ENCODE data around the gene HOXA11. TPM values are rescaled to one million over a fixed set of nuclear protein-coding genes. Genes with fewer than 3 reads are reported as not detected.

Gene HOXA11
- total RNA-seq, 1 experiment from 2014 or later = not detected

DNA sequence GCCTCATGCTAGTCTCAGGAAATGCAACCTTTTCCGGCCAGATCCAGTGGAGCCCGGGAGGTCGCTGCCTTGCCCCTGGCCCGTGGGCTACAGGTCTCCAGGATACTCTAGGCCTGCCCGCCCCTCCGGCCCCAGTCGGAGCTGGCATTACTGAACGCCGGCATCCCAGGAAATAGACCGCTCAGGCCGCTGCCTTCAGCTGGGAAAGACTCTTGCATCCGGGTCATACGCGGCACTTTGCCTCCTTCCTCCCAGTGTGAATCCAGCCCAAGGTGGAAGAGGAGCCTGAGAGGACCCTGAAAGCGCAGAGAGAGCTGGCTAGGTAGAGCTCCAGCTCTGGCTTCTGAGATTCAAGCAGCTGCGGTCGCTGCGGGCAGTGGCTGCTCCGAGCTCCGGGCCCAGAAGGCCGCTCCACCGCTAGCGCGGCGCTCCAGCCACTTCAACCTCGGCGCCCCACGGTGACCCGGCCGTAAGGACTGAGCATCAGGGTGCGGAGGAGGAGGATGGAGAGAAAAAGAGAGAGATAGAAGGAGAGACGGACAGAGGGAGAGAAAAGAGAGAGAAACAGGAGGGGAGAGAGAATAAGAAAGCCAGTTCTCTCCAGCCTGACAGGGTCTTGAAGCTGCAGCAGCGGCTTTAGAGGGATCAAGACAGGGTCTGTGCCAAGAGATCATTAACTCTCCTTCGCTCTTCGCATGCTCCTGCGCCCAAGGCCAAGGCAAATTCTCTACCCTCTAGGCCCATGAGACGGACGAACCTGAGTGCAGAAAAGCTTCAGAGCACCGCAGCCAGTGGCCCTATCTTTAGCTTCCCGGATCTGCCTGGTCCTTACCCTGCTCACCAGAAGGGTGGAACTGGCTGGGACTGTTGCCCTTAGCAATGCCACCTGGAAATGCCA is 9.2 kb downstream of the HOXA11 start:
- Histone ChIP-seq H4K20me1 (ENCODE audit: insufficient read depth, low read depth, low read length) (no peaks in the 10 kb centered on the region), H3K36me3 (ENCODE audit: insufficient read depth, low read length) (no peaks in the 10 kb centered on the region), H3K79me2 (ENCODE audit: low read length) (no peaks in the 10 kb centered on the region), H3K27ac (ENCODE audit: low read length) (no peak overlapping the region), H3K9me2 (replicated peaks; ENCODE audit: insufficient read depth, low read length) (no peaks in the 10 kb centered on the region), H3K4me3 (ENCODE audit: low read length) (no peak overlapping the region), H3K4me1 (ENCODE audit: low read length) (no peaks in the 10 kb centered on the region; the same call in 1 of the 2 replicates), H3K4me2 (ENCODE audit: low read depth, low read length, poor library complexity, severe bottlenecking) (no peak overlapping the region), H2AFZ (ENCODE audit: low read length) (no peak overlapping the region), H3K27me3 (ENCODE audit: low read length) (no peaks in the 10 kb centered on the region), H3K9me3 (ENCODE audit: low read length) (no peaks in the 10 kb centered on the region), H3K9ac (ENCODE audit: low read length) (no peak overlapping the region)
- no peak for DNase-seq

DNA sequence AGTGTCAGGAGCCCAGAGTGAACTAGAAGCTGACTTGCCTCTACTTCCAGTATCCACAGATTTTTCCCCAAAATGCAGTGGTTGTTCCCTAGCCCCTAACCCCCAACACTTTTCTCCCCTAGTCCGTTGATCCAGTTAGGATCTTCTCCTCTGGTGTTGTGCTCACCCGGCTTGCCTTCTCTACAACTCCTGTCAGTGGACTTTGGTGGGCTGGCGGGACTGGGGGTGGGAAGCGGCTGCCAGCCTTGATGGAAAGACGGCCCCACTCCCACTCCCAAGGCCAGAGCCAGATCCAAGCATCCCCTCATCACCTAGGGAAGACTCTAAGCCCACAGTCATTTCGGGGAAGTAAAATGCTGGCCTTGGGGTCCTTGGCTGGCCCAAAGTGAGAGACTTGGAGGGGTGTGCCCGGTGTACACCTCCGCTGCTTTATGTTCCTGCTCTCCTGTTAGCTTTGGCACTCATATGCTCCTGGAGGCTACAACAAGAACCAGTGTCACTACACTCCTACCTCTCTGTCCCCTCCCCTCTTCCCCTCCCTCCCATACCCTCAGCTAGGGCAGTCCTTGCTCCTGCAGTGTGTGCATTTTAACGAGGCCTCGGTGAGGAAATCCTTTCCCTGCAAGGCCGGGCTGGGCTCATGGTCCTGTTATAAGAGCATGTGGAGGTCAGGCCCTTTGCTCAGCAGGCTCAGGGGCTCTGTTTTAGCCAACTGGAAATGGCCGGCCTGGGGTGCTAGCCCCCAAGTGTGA is 10.0 kb downstream of the HOXA11 start:
- Histone ChIP-seq H2AFZ (ENCODE audit: low read length) (no peak overlapping the region), H3K36me3 (ENCODE audit: insufficient read depth, low read length) (no peaks in the 10 kb centered on the region), H3K9me2 (replicated peaks; ENCODE audit: insufficient read depth, low read length) (no peaks in the 10 kb centered on the region), H3K27me3 (ENCODE audit: low read length) (no peaks in the 10 kb centered on the region), H3K9me3 (ENCODE audit: low read length) (no peaks in the 10 kb centered on the region), H3K4me3 (ENCODE audit: low read length) (no peak overlapping the region), H3K4me2 (ENCODE audit: low read depth, low read length, poor library complexity, severe bottlenecking) (no peak overlapping the region), H3K27ac (ENCODE audit: low read length) (no peak overlapping the region), H4K20me1 (ENCODE audit: insufficient read depth, low read depth, low read length) (no peaks in the 10 kb centered on the region), H3K4me1 (ENCODE audit: low read length) (no peaks in the 10 kb centered on the region; the same call in 1 of the 2 replicates), H3K79me2 (ENCODE audit: low read length) (no peaks in the 10 kb centered on the region), H3K9ac (ENCODE audit: low read length) (no peak overlapping the region)
- no peak for DNase-seq

DNA sequence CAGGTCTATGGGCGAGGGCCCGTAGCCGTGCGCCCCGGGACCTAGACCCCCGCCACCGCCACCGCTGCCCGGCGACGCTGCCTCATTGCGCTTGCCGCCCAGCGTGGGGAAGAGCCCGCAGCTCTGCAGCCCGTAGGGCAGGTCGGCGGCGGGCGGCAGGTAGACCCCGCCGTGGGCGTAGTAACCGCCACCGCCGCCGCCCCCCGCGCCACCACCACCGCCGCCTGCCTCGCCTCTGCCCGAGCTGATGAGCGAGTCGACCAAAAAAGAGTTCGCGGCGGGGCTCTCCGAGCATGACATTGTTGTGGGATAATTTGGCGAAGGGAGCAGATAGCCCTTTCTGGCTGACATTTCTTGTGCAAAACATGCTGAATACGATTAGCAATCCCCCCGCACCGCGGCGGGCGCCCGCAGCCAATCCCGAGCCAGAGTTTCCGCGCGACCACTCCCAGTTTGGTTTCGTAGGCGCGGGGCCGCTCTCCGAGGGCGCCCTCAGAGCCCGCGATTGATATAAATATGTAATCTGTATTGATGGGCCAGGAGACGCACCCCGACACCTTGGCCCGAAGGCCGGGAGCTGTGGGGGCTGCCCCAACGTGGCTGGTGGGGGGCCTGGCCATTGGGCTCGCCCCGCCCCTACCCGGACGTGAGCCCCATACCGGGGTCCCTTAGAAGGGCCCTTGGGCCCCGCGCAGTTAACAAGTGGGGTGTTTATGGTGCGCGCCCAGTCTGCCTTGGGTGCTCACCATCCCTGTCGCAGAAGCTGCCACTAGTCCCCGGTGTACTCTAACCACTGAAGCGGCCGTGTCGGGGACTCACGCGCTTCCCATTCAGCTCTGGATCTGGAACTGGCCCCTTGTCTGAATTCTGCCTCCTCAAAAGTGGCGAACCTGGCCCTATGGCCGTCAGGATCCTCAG is 10.8 kb downstream of the HOXA11 start, which contains the start of gene HOXA10:
HOXA10 (minus strand) TSS at position 365 of the 918 bp plus-strand sequence; CDS start at position 351, 14 bp downstream.
- no peaks in the 10 kb centered on the region for H3K9me3 ChIP-seq (ENCODE audit: low read length)
- H3K4me2 ChIP-seq (ENCODE audit: low read depth, low read length, poor library complexity, severe bottlenecking) = no peak within 1 kb of the TSS
- no peak within 1 kb of the TSS for H2AFZ ChIP-seq (ENCODE audit: low read length)
- no peak within 1 kb of the TSS for H3K27ac ChIP-seq (ENCODE audit: low read length)
- no peak within 1 kb of the TSS for H3K4me3 ChIP-seq (ENCODE audit: low read length)
- H4K20me1 ChIP-seq (ENCODE audit: insufficient read depth, low read depth, low read length) = no peaks in the 10 kb centered on the region
- no peak for DNase-seq
- H3K9me2 ChIP-seq (replicated peaks; ENCODE audit: insufficient read depth, low read length) = no peaks in the 10 kb centered on the region
- no peaks in the 10 kb centered on the region for H3K27me3 ChIP-seq (ENCODE audit: low read length)
- H3K4me1 ChIP-seq (ENCODE audit: low read length) = no peaks in the 10 kb centered on the region
- no peak within 1 kb of the TSS for H3K9ac ChIP-seq (ENCODE audit: low read length)
- H3K36me3 ChIP-seq (ENCODE audit: insufficient read depth, low read length) = no peaks in the 10 kb centered on the region
- H3K79me2 ChIP-seq (ENCODE audit: low read length) = no peaks in the 10 kb centered on the region

DNA sequence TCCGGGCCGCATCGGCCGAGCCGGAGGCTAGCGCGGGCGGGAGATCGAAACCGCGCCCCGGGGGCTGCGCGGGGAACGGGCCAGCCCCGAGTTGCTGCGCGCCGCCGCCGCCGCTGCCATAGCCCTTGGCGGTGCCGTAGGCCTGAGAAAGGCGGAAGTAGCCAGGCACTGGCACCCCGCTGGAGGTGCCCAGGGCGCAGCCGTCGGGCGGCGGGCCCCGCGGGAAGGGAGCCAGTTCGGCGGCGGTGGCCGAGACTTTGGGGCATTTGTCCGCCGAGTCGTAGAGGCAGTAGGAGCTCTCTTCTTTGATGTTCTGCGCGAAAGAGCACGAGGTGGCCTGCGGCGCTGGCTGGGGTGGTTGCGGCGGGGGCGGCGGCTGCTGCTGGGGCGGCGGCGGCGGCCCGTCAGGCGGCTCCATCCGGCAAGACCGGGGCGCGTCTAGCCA is 11.5 kb downstream of the HOXA11 start:
- Histone ChIP-seq H3K27me3 (ENCODE audit: low read length) (no peaks in the 10 kb centered on the region), H4K20me1 (ENCODE audit: insufficient read depth, low read depth, low read length) (no peaks in the 10 kb centered on the region), H3K4me3 (ENCODE audit: low read length) (no peak overlapping the region), H3K9me3 (ENCODE audit: low read length) (no peaks in the 10 kb centered on the region), H3K9me2 (replicated peaks; ENCODE audit: insufficient read depth, low read length) (no peaks in the 10 kb centered on the region), H3K27ac (ENCODE audit: low read length) (no peak overlapping the region), H3K79me2 (ENCODE audit: low read length) (no peaks in the 10 kb centered on the region), H3K9ac (ENCODE audit: low read length) (no peak overlapping the region), H3K36me3 (ENCODE audit: insufficient read depth, low read length) (no peaks in the 10 kb centered on the region), H2AFZ (ENCODE audit: low read length) (no peak overlapping the region), H3K4me2 (ENCODE audit: low read depth, low read length, poor library complexity, severe bottlenecking) (no peak overlapping the region), H3K4me1 (ENCODE audit: low read length) (no peaks in the 10 kb centered on the region)
- DNase-seq = no peak

DNA sequence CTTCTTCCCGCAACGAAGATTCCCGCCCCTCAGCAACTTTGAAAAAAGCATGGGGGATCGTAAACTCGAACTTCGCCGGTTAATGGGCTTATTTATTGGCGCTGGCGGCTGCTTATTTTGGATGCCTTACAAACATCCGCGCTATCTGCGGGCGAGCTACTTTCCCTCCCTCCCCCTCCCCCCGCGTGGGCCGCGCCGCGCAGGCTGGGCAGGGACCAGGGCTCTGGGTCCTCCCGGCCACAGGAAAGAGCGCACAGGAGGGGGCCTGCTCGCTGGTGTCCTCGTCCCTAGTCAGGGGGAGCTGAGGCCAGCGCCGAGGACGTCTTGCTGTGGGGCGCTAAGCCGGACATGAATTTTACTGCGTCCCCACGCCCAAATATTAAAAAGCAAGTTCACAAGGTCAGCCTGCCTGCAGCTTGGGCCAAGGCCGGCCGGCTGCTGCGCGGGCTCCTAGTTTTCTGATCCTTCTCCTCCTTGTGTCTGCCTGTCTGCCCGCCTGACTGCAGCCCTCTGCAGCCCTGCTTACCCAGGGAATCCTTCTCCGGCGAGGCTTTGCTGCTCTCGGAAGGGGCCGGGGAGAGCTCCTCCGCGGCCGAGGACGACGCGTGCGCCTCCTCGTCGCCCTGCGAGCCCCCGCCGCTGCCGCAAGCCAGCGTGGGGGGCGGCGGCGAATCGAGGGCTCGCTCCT is 12.1 kb downstream of the HOXA11 start:
- Histone ChIP-seq H3K27ac (ENCODE audit: low read length) (no peak overlapping the region), H3K9ac (ENCODE audit: low read length) (no peak overlapping the region), H3K36me3 (ENCODE audit: insufficient read depth, low read length) (no peaks in the 10 kb centered on the region), H3K4me3 (ENCODE audit: low read length) (no peak overlapping the region), H3K27me3 (ENCODE audit: low read length) (no peaks in the 10 kb centered on the region), H2AFZ (ENCODE audit: low read length) (no peak overlapping the region), H3K9me3 (ENCODE audit: low read length) (no peaks in the 10 kb centered on the region), H3K4me2 (ENCODE audit: low read depth, low read length, poor library complexity, severe bottlenecking) (no peak overlapping the region), H3K4me1 (ENCODE audit: low read length) (no peaks in the 10 kb centered on the region), H4K20me1 (ENCODE audit: insufficient read depth, low read depth, low read length) (no peaks in the 10 kb centered on the region), H3K79me2 (ENCODE audit: low read length) (no peaks in the 10 kb centered on the region), H3K9me2 (replicated peaks; ENCODE audit: insufficient read depth, low read length) (no peaks in the 10 kb centered on the region)
- no peak for DNase-seq

DNA sequence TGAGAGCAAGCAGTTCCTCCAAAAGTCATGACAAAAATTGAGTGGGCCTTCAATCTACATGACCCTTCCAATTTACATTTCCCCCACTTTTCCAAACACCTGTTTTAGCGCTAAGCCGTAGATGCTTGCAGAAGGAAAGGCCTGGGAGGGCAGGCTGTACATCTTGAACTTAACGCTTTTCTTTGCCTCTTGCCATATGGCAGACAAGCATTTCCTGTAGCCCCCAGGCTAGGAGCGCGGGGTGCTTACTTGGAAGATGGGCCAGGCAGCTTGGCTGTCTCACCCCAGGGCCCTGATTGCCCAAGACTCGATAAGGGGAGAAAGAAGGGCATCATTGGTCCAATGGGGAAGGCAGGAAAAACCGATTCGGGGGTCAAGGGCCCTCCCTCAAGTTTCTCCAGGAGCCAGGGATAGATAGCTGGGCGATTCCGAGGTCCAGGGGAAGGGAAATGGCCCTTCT is 12.7 kb downstream of the HOXA11 start:
- Histone ChIP-seq H3K27me3 (ENCODE audit: low read length) (no peaks in the 10 kb centered on the region), H3K9ac (ENCODE audit: low read length) (no peak overlapping the region), H3K9me2 (replicated peaks; ENCODE audit: insufficient read depth, low read length) (no peaks in the 10 kb centered on the region), H4K20me1 (ENCODE audit: insufficient read depth, low read depth, low read length) (no peaks in the 10 kb centered on the region), H3K79me2 (ENCODE audit: low read length) (no peaks in the 10 kb centered on the region), H3K36me3 (ENCODE audit: insufficient read depth, low read length) (no peaks in the 10 kb centered on the region), H3K4me1 (ENCODE audit: low read length) (no peaks in the 10 kb centered on the region), H3K4me3 (ENCODE audit: low read length) (no peak overlapping the region), H3K9me3 (ENCODE audit: low read length) (no peaks in the 10 kb centered on the region), H2AFZ (ENCODE audit: low read length) (no peak overlapping the region), H3K4me2 (ENCODE audit: low read depth, low read length, poor library complexity, severe bottlenecking) (no peak overlapping the region), H3K27ac (ENCODE audit: low read length) (no peak overlapping the region)
- no peak for DNase-seq

DNA sequence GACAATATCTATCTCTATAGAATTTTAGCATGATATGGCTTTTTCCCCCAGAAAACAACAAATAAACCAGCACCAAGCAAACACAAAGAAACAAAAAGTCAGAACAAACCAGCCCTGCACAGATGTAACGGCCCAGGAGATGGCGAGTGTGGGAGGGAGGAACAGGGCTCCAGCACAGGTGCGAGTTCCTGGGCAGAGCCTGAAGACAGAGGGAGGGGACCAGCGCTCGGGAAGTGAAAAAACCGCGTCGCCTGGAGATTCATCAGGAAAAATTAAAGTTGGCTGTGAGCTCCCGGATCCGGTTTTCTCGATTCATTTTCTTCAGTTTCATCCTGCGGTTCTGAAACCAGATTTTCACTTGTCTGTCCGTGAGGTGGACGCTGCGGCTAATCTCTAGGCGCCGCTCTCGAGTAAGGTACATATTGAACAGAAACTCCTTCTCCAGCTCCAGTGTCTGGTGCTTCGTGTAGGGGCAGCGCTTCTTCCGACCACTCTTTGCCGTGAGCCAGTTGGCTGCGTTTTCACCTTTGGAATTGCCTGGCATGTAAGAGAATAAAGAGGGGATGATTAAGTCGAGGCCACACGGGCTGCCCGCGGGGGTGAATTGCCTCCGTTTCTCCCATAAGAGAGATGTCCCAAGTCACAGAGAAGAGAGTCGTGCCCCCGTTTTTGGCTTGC is 13.3 kb downstream of the HOXA11 start:
- DNase-seq = no peak
- H3K36me3 ChIP-seq (ENCODE audit: insufficient read depth, low read length) = no peaks in the 10 kb centered on the region
- H3K9me2 ChIP-seq (replicated peaks; ENCODE audit: insufficient read depth, low read length) = no peaks in the 10 kb centered on the region
- H3K9ac ChIP-seq (ENCODE audit: low read length) = no peak overlapping the region
- H3K4me2 ChIP-seq (ENCODE audit: low read depth, low read length, poor library complexity, severe bottlenecking) = no peak overlapping the region
- H2AFZ ChIP-seq (ENCODE audit: low read length) = no peak overlapping the region
- H3K4me1 ChIP-seq (ENCODE audit: low read length) = no peaks in the 10 kb centered on the region
- H4K20me1 ChIP-seq (ENCODE audit: insufficient read depth, low read depth, low read length) = no peaks in the 10 kb centered on the region
- H3K4me3 ChIP-seq (ENCODE audit: low read length) = no peak overlapping the region
- no peaks in the 10 kb centered on the region for H3K79me2 ChIP-seq (ENCODE audit: low read length)
- no peaks in the 10 kb centered on the region for H3K27me3 ChIP-seq (ENCODE audit: low read length)
- no peak overlapping the region for H3K27ac ChIP-seq (ENCODE audit: low read length)
- no peaks in the 10 kb centered on the region for H3K9me3 ChIP-seq (ENCODE audit: low read length)
